ENCODE data around the gene SOX18.

Gene SOX18

GRCh38 chr20:64049060-64049877 lies at the start of gene SOX18:
Gene SOX18, minus strand, starts transcription at chr20:64049639. Its CDS starts 123 bp downstream, at chr20:64049516.
- Histone ChIP-seq H4K20me1 (ENCODE audit: insufficient read depth, low read length, poor library complexity, severe bottlenecking) (no peaks in the 10 kb centered on the region), H3K36me3 (ENCODE audit: insufficient read depth, low read length) (no peaks in the 10 kb centered on the region), H3K27me3 (ENCODE audit: insufficient read depth, low read length, poor library complexity, severe bottlenecking) (no peaks in the 10 kb centered on the region), H3K4me2 (ENCODE audit: low read depth, low read length, poor library complexity, severe bottlenecking) (no peak within 1 kb of the TSS), H2AFZ (ENCODE audit: low read length) (no peak within 1 kb of the TSS), H3K9ac (ENCODE audit: low read depth, low read length, poor library complexity, severe bottlenecking) (no peak within 1 kb of the TSS), H3K4me3 (ENCODE audit: low read length, poor library complexity, severe bottlenecking) (no peak within 1 kb of the TSS), H3K9me2 (replicated peaks; ENCODE audit: low read depth, low read length) (no peaks in the 10 kb centered on the region), H3K4me1 (ENCODE audit: insufficient read depth, low read length, poor library complexity, severe bottlenecking) (peaks cover 8% of the 10 kb centered on the region), H3K79me2 (ENCODE audit: insufficient read depth, low read length) (no peaks in the 10 kb centered on the region), H3K9me3 (ENCODE audit: insufficient read depth, low read depth, low read length) (no peaks in the 10 kb centered on the region), H3F3A (ENCODE audit: low read depth) (no peaks in the 10 kb centered on the region)
- no peak for TF ChIP-seq EZH2phosphoT487 (IDR thresholded peaks at IDR 0.05; ENCODE audit: borderline replicate concordance)
- no peak for TF ChIP-seq CTCF (conservative IDR thresholded peaks at IDR 0.05; ENCODE audit: low read length)

- Histone ChIP-seq H3K9me2 (replicated peaks; ENCODE audit: low read depth, low read length) (no peaks in the 10 kb centered on the region), H3K36me3 (ENCODE audit: insufficient read depth, low read length) (no peaks in the 10 kb centered on the region), H3K9me3 (ENCODE audit: insufficient read depth, low read depth, low read length) (no peaks in the 10 kb centered on the region), H3K4me1 (ENCODE audit: insufficient read depth, low read length, poor library complexity, severe bottlenecking) (peaks cover 23% of the 10 kb centered on the region), H3K9ac (ENCODE audit: low read depth, low read length, poor library complexity, severe bottlenecking) (no peak overlapping the region), H2AFZ (ENCODE audit: low read length) (no peak overlapping the region), H3K79me2 (ENCODE audit: insufficient read depth, low read length) (no peaks in the 10 kb centered on the region), H3K4me3 (ENCODE audit: low read length, poor library complexity, severe bottlenecking) (no peak overlapping the region), H4K20me1 (ENCODE audit: insufficient read depth, low read length, poor library complexity, severe bottlenecking) (no peaks in the 10 kb centered on the region), H3F3A (ENCODE audit: low read depth) (no peaks in the 10 kb centered on the region), H3K27me3 (ENCODE audit: insufficient read depth, low read length, poor library complexity, severe bottlenecking) (no peaks in the 10 kb centered on the region), H3K4me2 (ENCODE audit: low read depth, low read length, poor library complexity, severe bottlenecking) (no peak overlapping the region)
- TF ChIP-seq CTCF (conservative IDR thresholded peaks at IDR 0.05; ENCODE audit: low read length): no peak
These were observed 49.1 kb upstream of the SOX18 start for GRCh38 chr20:64098471-64099013.

- Histone ChIP-seq H4K20me1 (ENCODE audit: insufficient read depth, low read length, poor library complexity, severe bottlenecking) (no peaks in the 10 kb centered on the region), H3K79me2 (ENCODE audit: insufficient read depth, low read length) (no peaks in the 10 kb centered on the region), H3K9me2 (replicated peaks; ENCODE audit: low read depth, low read length) (no peaks in the 10 kb centered on the region), H3K36me3 (ENCODE audit: insufficient read depth, low read length) (no peaks in the 10 kb centered on the region), H3K9me3 (ENCODE audit: insufficient read depth, low read depth, low read length) (no peaks in the 10 kb centered on the region), H3K9ac (ENCODE audit: low read depth, low read length, poor library complexity, severe bottlenecking) (no peak overlapping the region), H3K4me3 (ENCODE audit: low read length, poor library complexity, severe bottlenecking) (no peak overlapping the region), H3K4me2 (ENCODE audit: low read depth, low read length, poor library complexity, severe bottlenecking) (no peak overlapping the region), H3K27me3 (ENCODE audit: insufficient read depth, low read length, poor library complexity, severe bottlenecking) (no peaks in the 10 kb centered on the region), H3F3A (ENCODE audit: low read depth) (no peaks in the 10 kb centered on the region), H2AFZ (ENCODE audit: low read length) (no peak overlapping the region), H3K4me1 (ENCODE audit: insufficient read depth, low read length, poor library complexity, severe bottlenecking) (peaks cover 18% of the 10 kb centered on the region)
- TF ChIP-seq EZH2phosphoT487 (IDR thresholded peaks at IDR 0.05; ENCODE audit: borderline replicate concordance) (no peak), CTCF (conservative IDR thresholded peaks at IDR 0.05; ENCODE audit: low read length) (no peak)
These were observed 47.1 kb upstream of the SOX18 start for GRCh38 chr20:64096535-64096934.
